ENCODE results near the gene SLC6A19. TPM values are rescaled to one million over a fixed set of nuclear protein-coding genes. Genes with fewer than 3 reads are reported as not detected.

SLC6A19 gene
- total and polyA plus RNA-seq, 2 donors (not counting 1 experiment from before 2014, with no cell fraction given), result not detected

DNA sequence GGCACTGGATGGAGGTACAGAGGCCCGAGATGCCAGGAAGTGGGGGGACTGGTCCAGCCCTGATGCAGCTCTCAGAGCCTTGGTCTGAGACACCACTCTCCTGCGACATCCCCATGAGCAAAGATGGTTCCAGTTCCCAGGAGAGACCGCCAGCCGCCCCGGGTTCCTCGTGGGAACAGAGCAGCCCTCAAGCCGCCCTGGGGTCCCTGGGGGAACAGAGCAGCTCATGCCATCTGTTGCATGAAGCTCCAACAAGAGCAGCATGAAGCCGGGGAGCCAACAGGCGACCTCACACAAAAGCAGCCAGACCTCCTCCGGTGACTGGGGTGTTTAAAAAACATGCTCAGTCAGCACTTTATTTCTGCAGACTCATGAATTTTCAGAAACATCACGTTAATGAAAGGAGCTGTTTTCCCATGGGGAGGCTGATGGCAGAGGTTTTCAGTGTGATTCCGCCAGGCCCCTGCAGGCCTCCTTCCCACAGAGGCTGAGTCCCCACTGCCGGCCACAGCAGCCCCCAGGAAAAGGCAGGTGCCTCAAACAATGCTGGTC is 30.0 kb downstream of the SLC6A19 start:
- intact Hi-C loops (cut with micrococcal nuclease), result no loop called here
- H3K27ac ChIP-seq (ENCODE audit: low read length in 2 of 2), result no peak overlapping the region
- 17% methylated on average over 13 of the region's 13 CpGs for WGBS (ENCODE audit: insufficient coverage)
- H3K4me3 ChIP-seq (ENCODE audit: control extremely low read depth in 1 of 5, extremely low read depth in 1 of 5, insufficient read depth in 1 of 5, low read depth in 2 of 5, low read length in 4 of 5), result no peak overlapping the region
- H4K20me1 ChIP-seq (ENCODE audit: control insufficient read depth, insufficient read depth, low read length, poor library complexity, severe bottlenecking), result no peaks in the 10 kb centered on the region
- H2AFZ ChIP-seq (ENCODE audit: insufficient read depth, low read depth, low read length, poor library complexity, severe bottlenecking), result no peak overlapping the region
- POLR2A ChIA-PET, result no interaction called here
- peaks cover 0 to 7% (median 0%) of the 10 kb centered on the region in 4 experiments for H3K27me3 ChIP-seq (replicated peaks in 1 of 4; ENCODE audit: control extremely low read depth in 1 of 4, control insufficient read depth in 3 of 4, insufficient read depth in 4 of 4, low read length in 3 of 4)
- peaks cover 6% of the 10 kb centered on the region for H3K9me3 Mint-ChIP-seq (ENCODE audit: insufficient read depth)
- no peak overlapping the region for H3K9ac ChIP-seq (ENCODE audit: low read length)
- H3K27me3 Mint-ChIP-seq, result peaks cover 9% of the 10 kb centered on the region
- peaks cover 0 to 19% (median 15%) of the 10 kb centered on the region in 3 donors for H3K9me3 ChIP-seq (ENCODE audit: control extremely low read depth in 1 of 3, control insufficient read depth in 2 of 3, insufficient read depth in 1 of 3, low read length in 2 of 3)
- TF ChIP-seq, protein P1, sequence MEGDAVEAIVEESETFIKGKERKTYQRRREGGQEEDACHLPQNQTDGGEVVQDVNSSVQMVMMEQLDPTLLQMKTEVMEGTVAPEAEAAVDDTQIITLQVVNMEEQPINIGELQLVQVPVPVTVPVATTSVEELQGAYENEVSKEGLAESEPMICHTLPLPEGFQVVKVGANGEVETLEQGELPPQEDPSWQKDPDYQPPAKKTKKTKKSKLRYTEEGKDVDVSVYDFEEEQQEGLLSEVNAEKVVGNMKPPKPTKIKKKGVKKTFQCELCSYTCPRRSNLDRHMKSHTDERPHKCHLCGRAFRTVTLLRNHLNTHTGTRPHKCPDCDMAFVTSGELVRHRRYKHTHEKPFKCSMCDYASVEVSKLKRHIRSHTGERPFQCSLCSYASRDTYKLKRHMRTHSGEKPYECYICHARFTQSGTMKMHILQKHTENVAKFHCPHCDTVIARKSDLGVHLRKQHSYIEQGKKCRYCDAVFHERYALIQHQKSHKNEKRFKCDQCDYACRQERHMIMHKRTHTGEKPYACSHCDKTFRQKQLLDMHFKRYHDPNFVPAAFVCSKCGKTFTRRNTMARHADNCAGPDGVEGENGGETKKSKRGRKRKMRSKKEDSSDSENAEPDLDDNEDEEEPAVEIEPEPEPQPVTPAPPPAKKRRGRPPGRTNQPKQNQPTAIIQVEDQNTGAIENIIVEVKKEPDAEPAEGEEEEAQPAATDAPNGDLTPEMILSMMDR (IDR thresholded peaks at IDR 0.05), result no peak
- no peak for TF ChIP-seq EZH2 (IDR thresholded peaks at IDR 0.05; ENCODE audit: borderline replicate concordance, insufficient read depth, low read depth, low read length, poor library complexity, severe bottlenecking)
- no peak overlapping the region for H3K4me2 ChIP-seq (replicated peaks; ENCODE audit: low read depth, low read length, poor library complexity, severe bottlenecking)
- no peaks in the 10 kb centered on the region for H3K36me3 ChIP-seq (replicated peaks in 1 of 2; ENCODE audit: control extremely low read depth in 1 of 2, control insufficient read depth in 1 of 2, extremely low read depth in 1 of 2, insufficient read depth in 2 of 2, low read length in 1 of 2)
- no peak overlapping the region for H3K4me3 Mint-ChIP-seq
- DNase-seq (no peak), ATAC-seq (ENCODE audit: low read depth) (no peak)
- CTCF ChIA-PET, result no interaction called here
- H3K4me1 ChIP-seq (ENCODE audit: control insufficient read depth in 2 of 2, insufficient read depth in 2 of 2, low read length in 2 of 2), result no peaks in the 10 kb centered on the region
- no peak overlapping the region for H3K27ac Mint-ChIP-seq
- H3K79me2 ChIP-seq (ENCODE audit: control insufficient read depth, insufficient read depth, low read length), result no peaks in the 10 kb centered on the region
- H3K4me1 Mint-ChIP-seq, result no peaks in the 10 kb centered on the region

DNA sequence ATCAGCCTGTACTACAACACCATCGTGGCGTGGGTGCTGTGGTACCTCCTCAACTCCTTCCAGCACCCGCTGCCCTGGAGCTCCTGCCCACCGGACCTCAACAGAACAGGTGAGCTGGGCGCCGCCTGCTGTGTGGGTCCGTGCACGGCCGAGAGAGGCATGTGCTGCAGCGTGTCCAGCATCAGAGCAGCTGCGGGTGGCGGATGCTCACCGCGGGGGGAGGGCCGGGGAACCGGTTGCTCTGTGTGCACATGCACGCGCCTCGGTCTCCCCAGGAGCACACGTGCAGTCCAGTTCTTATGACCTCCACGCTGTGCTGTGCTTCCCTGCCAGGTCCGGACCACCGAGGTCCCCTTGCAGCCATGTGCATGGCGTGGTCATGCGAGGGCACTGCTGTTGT is 31.4 kb downstream of the SLC6A19 start:
- H3K4me3 Mint-ChIP-seq, result no peak overlapping the region
- Histone ChIP-seq H3K79me2 (ENCODE audit: control insufficient read depth, insufficient read depth, low read length) (no peaks in the 10 kb centered on the region), H3K4me3 (ENCODE audit: control extremely low read depth in 1 of 5, extremely low read depth in 1 of 5, insufficient read depth in 1 of 5, low read depth in 2 of 5, low read length in 4 of 5) (no peak overlapping the region), H4K20me1 (ENCODE audit: control insufficient read depth, insufficient read depth, low read length, poor library complexity, severe bottlenecking) (no peaks in the 10 kb centered on the region), H3K9ac (ENCODE audit: low read length) (no peak overlapping the region), H3K27me3 (replicated peaks in 1 of 4; ENCODE audit: control extremely low read depth in 1 of 4, control insufficient read depth in 3 of 4, insufficient read depth in 4 of 4, low read length in 3 of 4) (peaks cover 0 to 7% (median 0%) of the 10 kb centered on the region in 4 experiments), H3K36me3 (replicated peaks in 1 of 2; ENCODE audit: control extremely low read depth in 1 of 2, control insufficient read depth in 1 of 2, extremely low read depth in 1 of 2, insufficient read depth in 2 of 2, low read length in 1 of 2) (no peaks in the 10 kb centered on the region), H3K4me2 (replicated peaks; ENCODE audit: low read depth, low read length, poor library complexity, severe bottlenecking) (no peak overlapping the region), H2AFZ (ENCODE audit: insufficient read depth, low read depth, low read length, poor library complexity, severe bottlenecking) (no peak overlapping the region), H3K27ac (ENCODE audit: low read length in 2 of 2) (no peak overlapping the region), H3K9me3 (ENCODE audit: control extremely low read depth in 1 of 3, control insufficient read depth in 2 of 3, insufficient read depth in 1 of 3, low read length in 2 of 3) (peaks cover 0 to 33% (median 16%) of the 10 kb centered on the region in 3 donors), H3K4me1 (ENCODE audit: control insufficient read depth in 2 of 2, insufficient read depth in 2 of 2, low read length in 2 of 2) (no peaks in the 10 kb centered on the region)
- ChIA-PET POLR2A (no interaction called here), CTCF (no interaction called here)
- H3K9me3 Mint-ChIP-seq (ENCODE audit: insufficient read depth), result peaks cover 9% of the 10 kb centered on the region
- H3K27ac Mint-ChIP-seq, result no peak overlapping the region
- DNase-seq (no peak), ATAC-seq (ENCODE audit: low read depth) (no peak)
- peaks cover 9% of the 10 kb centered on the region for H3K27me3 Mint-ChIP-seq
- 93% methylated on average over 24 of the region's 25 CpGs for WGBS (ENCODE audit: insufficient coverage)
- H3K4me1 Mint-ChIP-seq, result no peaks in the 10 kb centered on the region
- TF ChIP-seq, protein P1 (IDR thresholded peaks at IDR 0.05), result no peak
- no peak for TF ChIP-seq EZH2 (IDR thresholded peaks at IDR 0.05; ENCODE audit: borderline replicate concordance, insufficient read depth, low read depth, low read length, poor library complexity, severe bottlenecking)
- intact Hi-C loops (cut with micrococcal nuclease), result no loop called here

Measured in B cell (primary cell).